ENCODE measurements around the gene UBE2E2. TPM values are rescaled to one million over a fixed set of nuclear protein-coding genes. Genes with fewer than 3 reads are reported as not detected.

UBE2E2 gene
- total RNA-seq, 1 experiment from 2014 or later, result 14.7 TPM

- H3K27ac ChIP-seq (ENCODE audit: low read length), result no peak overlapping the region
- H4K20me1 ChIP-seq (ENCODE audit: insufficient read depth, low read depth, low read length), result no peaks in the 10 kb centered on the region
- no peaks in the 10 kb centered on the region for H3K79me2 ChIP-seq (ENCODE audit: low read length)
- no peaks in the 10 kb centered on the region for H3K27me3 ChIP-seq (ENCODE audit: low read length)
- H3K9me2 ChIP-seq (replicated peaks; ENCODE audit: insufficient read depth, low read length), result no peaks in the 10 kb centered on the region
- H3K4me1 ChIP-seq (ENCODE audit: low read length), result no peaks in the 10 kb centered on the region
- H3K9me3 ChIP-seq (ENCODE audit: low read length), result no peaks in the 10 kb centered on the region
- no peak overlapping the region for H3K9ac ChIP-seq (ENCODE audit: low read length)
- no peaks in the 10 kb centered on the region for H3K36me3 ChIP-seq (ENCODE audit: insufficient read depth, low read length)
- no peak overlapping the region for H3K4me2 ChIP-seq (ENCODE audit: low read depth, low read length, poor library complexity, severe bottlenecking)
- no peak for DNase-seq
- H3K4me3 ChIP-seq (ENCODE audit: low read length), result no peak overlapping the region
- no peak overlapping the region for H2AFZ ChIP-seq (ENCODE audit: low read length)
These were observed 430.3 kb downstream of the UBE2E2 start for GRCh38 chr3:23633261-23633960.

DNA sequence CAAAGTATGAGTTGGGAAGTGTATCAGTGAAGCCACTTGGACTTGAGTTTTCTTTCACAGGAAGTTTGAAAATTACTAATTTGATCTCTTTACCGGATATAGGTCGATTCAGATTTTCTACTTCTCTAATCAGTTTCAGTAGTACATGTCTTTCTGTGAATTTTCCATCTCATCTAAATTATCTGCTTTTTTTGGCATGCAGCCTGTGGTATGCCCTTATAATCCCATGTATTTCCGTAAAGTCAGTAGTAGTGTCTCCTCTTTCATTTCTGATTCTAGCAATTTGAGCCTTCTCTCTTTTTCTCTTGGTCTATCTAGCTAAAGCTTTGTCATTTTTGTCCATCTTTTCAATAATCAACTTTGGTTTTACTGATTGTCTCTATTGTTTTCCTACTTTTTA lies 434.2 kb downstream of the UBE2E2 start:
- no peaks in the 10 kb centered on the region for H3K79me2 ChIP-seq (ENCODE audit: low read length)
- no peaks in the 10 kb centered on the region for H3K27me3 ChIP-seq (ENCODE audit: low read length)

GRCh38 chr3:23640471-23641146 lies 437.5 kb downstream of the UBE2E2 start:
- H3K9ac ChIP-seq (ENCODE audit: low read length), result no peak overlapping the region
- H3K9me2 ChIP-seq (replicated peaks; ENCODE audit: insufficient read depth, low read length), result no peaks in the 10 kb centered on the region
- H3K36me3 ChIP-seq (ENCODE audit: insufficient read depth, low read length), result no peaks in the 10 kb centered on the region
- no peaks in the 10 kb centered on the region for H3K27me3 ChIP-seq (ENCODE audit: low read length)
- no peak overlapping the region for H3K27ac ChIP-seq (ENCODE audit: low read length)
- H3K79me2 ChIP-seq (ENCODE audit: low read length), result no peaks in the 10 kb centered on the region
- DNase-seq, result no peak
- H3K4me2 ChIP-seq (ENCODE audit: low read depth, low read length, poor library complexity, severe bottlenecking), result no peak overlapping the region
- no peaks in the 10 kb centered on the region for H3K9me3 ChIP-seq (ENCODE audit: low read length)
- H3K4me3 ChIP-seq (ENCODE audit: low read length), result no peak overlapping the region
- H4K20me1 ChIP-seq (ENCODE audit: insufficient read depth, low read depth, low read length), result no peaks in the 10 kb centered on the region
- no peak overlapping the region for H2AFZ ChIP-seq (ENCODE audit: low read length)
- no peaks in the 10 kb centered on the region for H3K4me1 ChIP-seq (ENCODE audit: low read length)

More for the DNA sequence above, 434.2 kb downstream of the UBE2E2 start:
- H3K4me2 ChIP-seq (ENCODE audit: low read depth, low read length, poor library complexity, severe bottlenecking), result no peak overlapping the region
- H3K4me1 ChIP-seq (ENCODE audit: low read length), result no peaks in the 10 kb centered on the region
- no peak for DNase-seq
- no peak overlapping the region for H2AFZ ChIP-seq (ENCODE audit: low read length)
- H3K9me3 ChIP-seq (ENCODE audit: low read length), result no peaks in the 10 kb centered on the region
- no peaks in the 10 kb centered on the region for H3K9me2 ChIP-seq (replicated peaks; ENCODE audit: insufficient read depth, low read length)
- H4K20me1 ChIP-seq (ENCODE audit: insufficient read depth, low read depth, low read length), result no peaks in the 10 kb centered on the region
- no peaks in the 10 kb centered on the region for H3K36me3 ChIP-seq (ENCODE audit: insufficient read depth, low read length)
- no peak overlapping the region for H3K4me3 ChIP-seq (ENCODE audit: low read length)
- H3K27ac ChIP-seq (ENCODE audit: low read length), result no peak overlapping the region
- H3K9ac ChIP-seq (ENCODE audit: low read length), result no peak overlapping the region

Small RNAs within 50 kb of the gene (small RNA-seq; reads per million reads assigned to genes)
- gene AC121251.1, result not detected
- not detected for gene RF00019
- not detected for gene RNU6-788P
- gene RNU6-922P, result not detected
